Caco-2 (cell line): ENCODE data around the gene ADIG. TPM values are rescaled to one million over a fixed set of nuclear protein-coding genes. Genes with fewer than 3 reads are reported as not detected.

Source experiments
- BruUV-seq: library from RNA; stranded (reverse); fragments of 400-500 nt; replicated peaks from 2 replicates; lab custom pipeline; 2021; lab: Mats Ljungman, UMichigan
- CTCF ChIA-PET: fragments of 300-600 bp; sonication (Branson Sonifier 250); formaldehyde crosslinking; loops from one replicate; lab custom pipeline; 2022; ENCODE audit warnings: antibody characterized with exemption; lab: Charles Lee
- POLR2A ChIA-PET: fragments of 300-600 bp; sonication (Branson Sonifier 250); formaldehyde crosslinking; loops from one replicate; lab custom pipeline; 2022; ENCODE audit warnings: antibody characterized with exemption; lab: Charles Lee
- DNase-seq, 2 experiments: peaks; one replicate each; pipeline versions ENCODE4 v3.0.0 to v3.0.0-alpha.2; 2020 to 2022
- H3K27me3 ChIP-seq: replicated peaks from 2 replicates; pipeline ENCODE4 v1.6.0; 2011; ENCODE audit warnings: low read length; ENCODE audit not compliant: control insufficient read depth, insufficient read depth
- H3K36me3 ChIP-seq: 2 replicates; pipeline ENCODE4 v1.5.1; 2011; ENCODE audit warnings: low read length; ENCODE audit not compliant: control insufficient read depth, insufficient read depth
- H3K4me1 ChIP-seq: fragments of 250-450 bp; sonication (Bioruptor Pico); 2 replicates; pipeline ENCODE4 v1.5.1; 2020; ENCODE audit warnings: mild to moderate bottlenecking
- H3K4me3 ChIP-seq: 2 replicates; pipeline ENCODE4 v1.5.1; 2011; ENCODE audit warnings: low read depth, mild to moderate bottlenecking, control low read depth, low read length
- H3K9me3 ChIP-seq: fragments of 250-450 bp; sonication (Bioruptor Pico); 2 replicates; pipeline ENCODE4 v1.5.1; 2020; ENCODE audit warnings: mild to moderate bottlenecking, moderate library complexity
- H3K27ac Mint-ChIP-seq: one replicate; pipeline ENCODE4 v1.8.0; 2022; ENCODE audit warnings: mixed read lengths; ENCODE audit not compliant: unreplicated experiment
- H3K27me3 Mint-ChIP-seq: one replicate; pipeline ENCODE4 v1.8.0; 2022; ENCODE audit warnings: mixed read lengths; ENCODE audit not compliant: insufficient read depth, unreplicated experiment
- H3K36me3 Mint-ChIP-seq: one replicate; pipeline ENCODE4 v1.8.0; 2022; ENCODE audit warnings: mild to moderate bottlenecking, mixed read lengths; ENCODE audit not compliant: insufficient read depth, unreplicated experiment
- H3K4me1 Mint-ChIP-seq: one replicate; pipeline ENCODE4 v1.8.0; 2022; ENCODE audit warnings: low read depth, mixed read lengths; ENCODE audit not compliant: unreplicated experiment
- H3K4me3 Mint-ChIP-seq: one replicate; pipeline ENCODE4 v1.8.0; 2022; ENCODE audit warnings: mild to moderate bottlenecking, moderate library complexity, mixed read lengths; ENCODE audit not compliant: unreplicated experiment
- H3K9me3 Mint-ChIP-seq: one replicate; pipeline ENCODE4 v1.8.0; 2022; ENCODE audit warnings: mixed read lengths; ENCODE audit not compliant: unreplicated experiment
- intact Hi-C: fragments of 100-400 bp; cut with micrococcal nuclease; formaldehyde crosslinking; loops from one replicate; pipeline ENCODE4 v1.10.0; 2022; ENCODE audit not compliant: unreplicated experiment
- total RNA-seq: library from RNA; stranded (reverse); gene quantifications from 2 replicates; pipeline ENCODE4 v1.2.3, GENCODE V29; 2022
- TF ChIP-seq, protein P1 (sequence below), 2 experiments: fragments of 200-600 bp in 1 of 2; IDR thresholded peaks; 1 replicate in 1 of 2; 2 replicates in 1 of 2; pipeline versions ENCODE4 v1.5.1 to v1.8.0; 2011 to 2022; ENCODE audit warnings: antibody characterized with exemption in 1 of 2, control low read depth in 1 of 2, inconsistent platforms in 1 of 2, low read depth in 1 of 2, low read length in 1 of 2, mild to moderate bottlenecking in 1 of 2, moderate library complexity in 1 of 2; ENCODE audit not compliant: insufficient read depth in 1 of 2, severe bottlenecking in 1 of 2, unreplicated experiment in 1 of 2

Gene ADIG
- total RNA-seq, 1 experiment from 2014 or later = not detected

DNA sequence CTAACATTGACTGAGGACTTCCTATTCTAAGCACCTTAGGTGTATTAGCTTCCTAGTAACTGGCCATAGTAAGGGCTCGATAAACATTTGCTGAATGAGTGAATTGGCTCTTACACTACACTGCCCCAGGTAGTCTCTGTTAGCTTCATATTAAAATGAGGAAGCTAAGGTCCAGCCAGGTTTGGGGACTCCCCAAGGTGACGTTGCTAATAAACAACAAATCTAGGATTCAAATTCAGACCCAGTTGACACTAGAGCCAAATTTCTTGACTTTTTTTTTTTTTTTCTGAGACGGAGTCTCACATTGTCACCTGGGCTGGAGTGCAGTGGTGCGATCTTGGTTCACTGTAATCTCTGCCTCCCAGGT, 36.8 kb downstream of the ADIG start:
- BruUV-seq = no TSS peak
- H3K4me3 ChIP-seq = no peak overlapping the region
- peaks cover 5% of the 10 kb centered on the region; the same call in 1 of the 2 replicates for H3K4me1 ChIP-seq
- no peak for DNase-seq
- Mint-ChIP-seq H3K4me1 (peaks cover 6% of the 10 kb centered on the region), H3K27me3 (peaks cover 17% of the 10 kb centered on the region), H3K27ac (no peak overlapping the region), H3K36me3 (no peaks in the 10 kb centered on the region), H3K4me3 (no peak overlapping the region), H3K9me3 (no peaks in the 10 kb centered on the region)
- TF ChIP-seq, protein P1, sequence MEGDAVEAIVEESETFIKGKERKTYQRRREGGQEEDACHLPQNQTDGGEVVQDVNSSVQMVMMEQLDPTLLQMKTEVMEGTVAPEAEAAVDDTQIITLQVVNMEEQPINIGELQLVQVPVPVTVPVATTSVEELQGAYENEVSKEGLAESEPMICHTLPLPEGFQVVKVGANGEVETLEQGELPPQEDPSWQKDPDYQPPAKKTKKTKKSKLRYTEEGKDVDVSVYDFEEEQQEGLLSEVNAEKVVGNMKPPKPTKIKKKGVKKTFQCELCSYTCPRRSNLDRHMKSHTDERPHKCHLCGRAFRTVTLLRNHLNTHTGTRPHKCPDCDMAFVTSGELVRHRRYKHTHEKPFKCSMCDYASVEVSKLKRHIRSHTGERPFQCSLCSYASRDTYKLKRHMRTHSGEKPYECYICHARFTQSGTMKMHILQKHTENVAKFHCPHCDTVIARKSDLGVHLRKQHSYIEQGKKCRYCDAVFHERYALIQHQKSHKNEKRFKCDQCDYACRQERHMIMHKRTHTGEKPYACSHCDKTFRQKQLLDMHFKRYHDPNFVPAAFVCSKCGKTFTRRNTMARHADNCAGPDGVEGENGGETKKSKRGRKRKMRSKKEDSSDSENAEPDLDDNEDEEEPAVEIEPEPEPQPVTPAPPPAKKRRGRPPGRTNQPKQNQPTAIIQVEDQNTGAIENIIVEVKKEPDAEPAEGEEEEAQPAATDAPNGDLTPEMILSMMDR (IDR thresholded peaks at IDR 0.05; ENCODE audit: insufficient read depth in 1 of 2, low read depth in 1 of 2, low read length in 1 of 2, severe bottlenecking in 1 of 2, unreplicated experiment in 1 of 2) = no peak
- peaks cover 3% of the 10 kb centered on the region; the same call in 1 of the 2 replicates for H3K27me3 ChIP-seq
- no peaks in the 10 kb centered on the region for H3K36me3 ChIP-seq
- intact Hi-C loops = no loop called here
- H3K9me3 ChIP-seq = no peaks in the 10 kb centered on the region
- ChIA-PET POLR2A (no interaction called here), CTCF (interaction anchor here (0.9 kb wide), 1 partner anchor 101 kb away, joined by 4 read pairs; no protein-coding TSS in a partner anchor)

DNA sequence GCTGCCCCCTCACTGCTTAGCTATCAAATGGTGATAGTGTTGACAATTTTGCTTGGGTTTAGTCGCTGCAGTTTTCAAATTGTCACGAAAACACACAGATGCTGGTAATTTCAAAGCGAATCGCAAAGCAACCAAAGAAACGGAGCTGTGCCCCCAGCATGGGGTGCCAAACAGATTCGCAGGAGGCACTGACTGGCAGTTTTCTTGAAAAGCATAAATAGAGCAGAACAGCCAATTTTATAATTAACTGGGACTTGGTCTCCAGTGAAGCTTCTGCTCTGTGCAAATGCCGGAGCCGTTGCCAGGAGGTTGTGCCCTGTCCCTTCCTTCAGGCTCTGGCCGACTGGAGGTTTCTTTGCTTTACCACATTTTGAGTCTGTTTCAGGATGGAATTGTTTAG, 39.4 kb downstream of the ADIG start:
- Mint-ChIP-seq H3K4me1 (no peaks in the 10 kb centered on the region), H3K36me3 (no peaks in the 10 kb centered on the region), H3K27me3 (peaks cover 17% of the 10 kb centered on the region), H3K4me3 (no peak overlapping the region), H3K9me3 (peaks cover 9% of the 10 kb centered on the region), H3K27ac (no peak overlapping the region)
- no peak overlapping the region for H3K4me3 ChIP-seq
- no peaks in the 10 kb centered on the region for H3K36me3 ChIP-seq
- no peak for DNase-seq
- H3K27me3 ChIP-seq = peaks cover 3% of the 10 kb centered on the region; the same call in 1 of the 2 replicates
- TF ChIP-seq, protein P1 (IDR thresholded peaks at IDR 0.05; ENCODE audit: insufficient read depth in 1 of 2, low read depth in 1 of 2, low read length in 1 of 2, severe bottlenecking in 1 of 2, unreplicated experiment in 1 of 2) = no peak
- POLR2A ChIA-PET = no interaction called here
- intact Hi-C loops = no loop called here
- H3K4me1 ChIP-seq = peaks cover 5% of the 10 kb centered on the region; the same call in 1 of the 2 replicates
- CTCF ChIA-PET = no interaction called here
- no TSS peak for BruUV-seq
- no peaks in the 10 kb centered on the region for H3K9me3 ChIP-seq

DNA sequence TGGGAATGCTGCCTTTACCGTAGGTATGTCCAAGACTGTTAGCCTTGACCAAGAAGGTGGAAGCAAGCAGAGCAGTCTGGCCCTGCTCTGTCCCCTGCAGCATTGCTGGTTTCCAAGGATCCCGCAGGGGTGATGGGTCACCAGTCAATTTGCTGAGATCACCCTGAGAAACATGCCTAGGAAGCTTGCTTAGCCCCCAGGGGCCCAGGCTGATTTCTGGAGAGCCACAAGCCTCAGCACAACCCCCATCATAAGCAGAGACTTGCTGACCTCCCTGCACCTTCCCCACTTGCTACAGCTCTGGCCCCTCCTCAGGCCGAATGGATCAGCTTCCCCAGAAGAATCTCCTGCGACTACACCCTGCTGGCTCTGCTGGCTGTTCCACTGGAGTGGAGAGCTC, 42.1 kb downstream of the ADIG start:
- ChIA-PET CTCF (no interaction called here), POLR2A (no interaction called here)
- Mint-ChIP-seq H3K4me3 (no peak overlapping the region), H3K36me3 (no peaks in the 10 kb centered on the region), H3K4me1 (no peaks in the 10 kb centered on the region), H3K27me3 (peaks cover 13% of the 10 kb centered on the region), H3K27ac (no peak overlapping the region), H3K9me3 (peaks cover 9% of the 10 kb centered on the region)
- Histone ChIP-seq H3K27me3 (peaks cover 3% of the 10 kb centered on the region; the same call in 1 of the 2 replicates), H3K4me1 (no peaks in the 10 kb centered on the region), H3K36me3 (no peaks in the 10 kb centered on the region), H3K4me3 (no peak overlapping the region), H3K9me3 (no peaks in the 10 kb centered on the region)
- intact Hi-C loops = no loop called here
- TF ChIP-seq, protein P1 (IDR thresholded peaks at IDR 0.05; ENCODE audit: insufficient read depth in 1 of 2, low read depth in 1 of 2, low read length in 1 of 2, severe bottlenecking in 1 of 2, unreplicated experiment in 1 of 2) = no peak
- no peak for DNase-seq
- BruUV-seq = no TSS peak
